Measurements from ENCODE around the gene YY1.

GRCh38 chr14:100278702-100279101, 39.8 kb downstream of the YY1 start:
- TF ChIP-seq, protein P1, sequence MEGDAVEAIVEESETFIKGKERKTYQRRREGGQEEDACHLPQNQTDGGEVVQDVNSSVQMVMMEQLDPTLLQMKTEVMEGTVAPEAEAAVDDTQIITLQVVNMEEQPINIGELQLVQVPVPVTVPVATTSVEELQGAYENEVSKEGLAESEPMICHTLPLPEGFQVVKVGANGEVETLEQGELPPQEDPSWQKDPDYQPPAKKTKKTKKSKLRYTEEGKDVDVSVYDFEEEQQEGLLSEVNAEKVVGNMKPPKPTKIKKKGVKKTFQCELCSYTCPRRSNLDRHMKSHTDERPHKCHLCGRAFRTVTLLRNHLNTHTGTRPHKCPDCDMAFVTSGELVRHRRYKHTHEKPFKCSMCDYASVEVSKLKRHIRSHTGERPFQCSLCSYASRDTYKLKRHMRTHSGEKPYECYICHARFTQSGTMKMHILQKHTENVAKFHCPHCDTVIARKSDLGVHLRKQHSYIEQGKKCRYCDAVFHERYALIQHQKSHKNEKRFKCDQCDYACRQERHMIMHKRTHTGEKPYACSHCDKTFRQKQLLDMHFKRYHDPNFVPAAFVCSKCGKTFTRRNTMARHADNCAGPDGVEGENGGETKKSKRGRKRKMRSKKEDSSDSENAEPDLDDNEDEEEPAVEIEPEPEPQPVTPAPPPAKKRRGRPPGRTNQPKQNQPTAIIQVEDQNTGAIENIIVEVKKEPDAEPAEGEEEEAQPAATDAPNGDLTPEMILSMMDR (IDR thresholded peaks at IDR 0.05): no peak
- TF ChIP-seq EZH2phosphoT487 (IDR thresholded peaks at IDR 0.05): no peak

All from neural progenitor cell (in vitro differentiated cells).